ENCODE measurements around the gene ARFGAP2.
"Not testable (repeated sequence)": the region's sequence is repeated elsewhere in the genome, so short reads cannot be mapped to it uniquely, and the experiment has no call there.

The ARFGAP2 gene

GRCh38 chr11:47213950-47214565 is 37.4 kb upstream of the ARFGAP2 start:
- peak overlapping the region; percentile 89 for H3K9ac ChIP-seq (ENCODE audit: low read length)
- H3K36me3 ChIP-seq (replicated peaks; ENCODE audit: insufficient read depth, low read length): no peaks in the 10 kb centered on the region
- peak overlapping the region; percentile 90; the same call in 1 of the 2 replicates for H3K27ac ChIP-seq (ENCODE audit: low read length)

GRCh38 chr11:47212938-47213337 is 36.3 kb upstream of the ARFGAP2 start:
- Histone ChIP-seq H3K27me3 (replicated peaks; ENCODE audit: insufficient read depth, low read length) (no peaks in the 10 kb centered on the region), H3K9me2 (replicated peaks; ENCODE audit: insufficient read depth, low read length) (no peaks in the 10 kb centered on the region), H3K27ac (ENCODE audit: low read length) (no peak overlapping the region), H3K4me2 (ENCODE audit: low read depth, low read length) (no peak overlapping the region), H3K9ac (ENCODE audit: low read length) (no peak overlapping the region), H3F3A (ENCODE audit: insufficient read depth, low read length) (peaks cover 13% of the 10 kb centered on the region), H3K4me3 (ENCODE audit: low read length) (no peak overlapping the region), H3K9me3 (replicated peaks; ENCODE audit: insufficient read depth, low read length) (no peaks in the 10 kb centered on the region), H3K36me3 (replicated peaks; ENCODE audit: insufficient read depth, low read length) (no peaks in the 10 kb centered on the region), H3K4me1 (ENCODE audit: low read length) (peaks cover 9% of the 10 kb centered on the region), H3K79me2 (ENCODE audit: low read length) (peaks cover 16% of the 10 kb centered on the region), H4K20me1 (ENCODE audit: insufficient read depth, low read length) (no peaks in the 10 kb centered on the region), H2AFZ (ENCODE audit: low read length) (no peak overlapping the region)
- no peak for DNase-seq
- TF ChIP-seq EZH2 (optimal IDR thresholded peaks at IDR 0.05; ENCODE audit: low read depth, low read length) (no peak), EZH2phosphoT487 (IDR thresholded peaks at IDR 0.05; ENCODE audit: low read length) (no peak)
- TF ChIP-seq, protein P1, sequence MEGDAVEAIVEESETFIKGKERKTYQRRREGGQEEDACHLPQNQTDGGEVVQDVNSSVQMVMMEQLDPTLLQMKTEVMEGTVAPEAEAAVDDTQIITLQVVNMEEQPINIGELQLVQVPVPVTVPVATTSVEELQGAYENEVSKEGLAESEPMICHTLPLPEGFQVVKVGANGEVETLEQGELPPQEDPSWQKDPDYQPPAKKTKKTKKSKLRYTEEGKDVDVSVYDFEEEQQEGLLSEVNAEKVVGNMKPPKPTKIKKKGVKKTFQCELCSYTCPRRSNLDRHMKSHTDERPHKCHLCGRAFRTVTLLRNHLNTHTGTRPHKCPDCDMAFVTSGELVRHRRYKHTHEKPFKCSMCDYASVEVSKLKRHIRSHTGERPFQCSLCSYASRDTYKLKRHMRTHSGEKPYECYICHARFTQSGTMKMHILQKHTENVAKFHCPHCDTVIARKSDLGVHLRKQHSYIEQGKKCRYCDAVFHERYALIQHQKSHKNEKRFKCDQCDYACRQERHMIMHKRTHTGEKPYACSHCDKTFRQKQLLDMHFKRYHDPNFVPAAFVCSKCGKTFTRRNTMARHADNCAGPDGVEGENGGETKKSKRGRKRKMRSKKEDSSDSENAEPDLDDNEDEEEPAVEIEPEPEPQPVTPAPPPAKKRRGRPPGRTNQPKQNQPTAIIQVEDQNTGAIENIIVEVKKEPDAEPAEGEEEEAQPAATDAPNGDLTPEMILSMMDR (IDR thresholded peaks at IDR 0.05; ENCODE audit: low read length): no peak

More at GRCh38 chr11:47213950-47214565, 37.4 kb upstream of the ARFGAP2 start:
- Histone ChIP-seq H3K4me3 (ENCODE audit: low read length) (peak overlapping the region; percentile 77), H3K4me2 (ENCODE audit: low read depth, low read length) (peak overlapping the region; percentile 71; the same call in 1 of the 2 replicates), H3K4me1 (ENCODE audit: low read length) (peaks cover 9% of the 10 kb centered on the region), H3K27me3 (replicated peaks; ENCODE audit: insufficient read depth, low read length) (no peaks in the 10 kb centered on the region), H3K9me2 (replicated peaks; ENCODE audit: insufficient read depth, low read length) (no peaks in the 10 kb centered on the region), H2AFZ (ENCODE audit: low read length) (peak overlapping the region; percentile 85), H3F3A (ENCODE audit: insufficient read depth, low read length) (peaks cover 13% of the 10 kb centered on the region), H3K9me3 (replicated peaks; ENCODE audit: insufficient read depth, low read length) (no peaks in the 10 kb centered on the region), H4K20me1 (ENCODE audit: insufficient read depth, low read length) (no peaks in the 10 kb centered on the region), H3K79me2 (ENCODE audit: low read length) (peaks cover 16% of the 10 kb centered on the region)
- DNase-seq: peak; percentile 94
- TF ChIP-seq, protein P1 (IDR thresholded peaks at IDR 0.05; ENCODE audit: low read length): no peak
- no peak for TF ChIP-seq EZH2phosphoT487 (IDR thresholded peaks at IDR 0.05; ENCODE audit: low read length)
- no peak for TF ChIP-seq EZH2 (optimal IDR thresholded peaks at IDR 0.05; ENCODE audit: low read depth, low read length)

DNA sequence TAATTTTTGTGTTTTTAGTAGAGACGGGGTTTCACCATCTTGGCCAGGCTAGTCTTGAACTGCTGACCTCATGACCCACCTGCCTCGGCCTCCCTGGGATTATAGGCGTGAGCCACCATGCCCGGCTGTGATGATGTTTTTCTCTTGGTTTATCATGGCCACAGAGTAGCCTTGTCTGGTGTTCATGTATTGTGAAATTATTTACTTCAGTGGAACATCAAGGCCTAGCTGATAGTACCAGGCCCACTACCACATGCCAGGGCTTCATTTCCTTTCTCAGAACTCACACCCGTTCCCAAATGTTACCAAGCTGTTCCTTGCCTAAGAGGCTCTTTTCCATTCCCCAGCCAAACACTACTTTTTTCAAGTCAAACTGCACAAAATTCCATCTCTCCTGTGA is 31.9 kb upstream of the ARFGAP2 start:
- TF ChIP-seq EZH2 (optimal IDR thresholded peaks at IDR 0.05; ENCODE audit: low read depth, low read length) (no peak), EZH2phosphoT487 (IDR thresholded peaks at IDR 0.05; ENCODE audit: low read length) (no peak)
- TF ChIP-seq, protein P1 (IDR thresholded peaks at IDR 0.05; ENCODE audit: low read length): no peak
- H3K36me3 ChIP-seq (replicated peaks; ENCODE audit: insufficient read depth, low read length): no peaks in the 10 kb centered on the region
- H2AFZ ChIP-seq (ENCODE audit: low read length): no peak overlapping the region
- H3K79me2 ChIP-seq (ENCODE audit: low read length): no peaks in the 10 kb centered on the region
- no peak overlapping the region for H3K27ac ChIP-seq (ENCODE audit: low read length)
- no peak overlapping the region for H3K9ac ChIP-seq (ENCODE audit: low read length)
- no peak overlapping the region for H3K4me3 ChIP-seq (ENCODE audit: low read length)
- no peaks in the 10 kb centered on the region for H3F3A ChIP-seq (ENCODE audit: insufficient read depth, low read length)
- no peaks in the 10 kb centered on the region for H4K20me1 ChIP-seq (ENCODE audit: insufficient read depth, low read length)
- no peaks in the 10 kb centered on the region for H3K27me3 ChIP-seq (replicated peaks; ENCODE audit: insufficient read depth, low read length)
- DNase-seq: no peak
- no peaks in the 10 kb centered on the region for H3K9me2 ChIP-seq (replicated peaks; ENCODE audit: insufficient read depth, low read length)
- H3K4me1 ChIP-seq (ENCODE audit: low read length): no peaks in the 10 kb centered on the region
- H3K4me2 ChIP-seq (ENCODE audit: low read depth, low read length): no peak overlapping the region
- no peaks in the 10 kb centered on the region for H3K9me3 ChIP-seq (replicated peaks; ENCODE audit: insufficient read depth, low read length)

GRCh38 chr11:47208008-47208552 is 31.4 kb upstream of the ARFGAP2 start:
- not testable (repeated sequence) for H3K4me1 ChIP-seq (ENCODE audit: low read length); H3K4me3 ChIP-seq (ENCODE audit: low read length); H4K20me1 ChIP-seq (ENCODE audit: insufficient read depth, low read length); H3K27me3 ChIP-seq (replicated peaks; ENCODE audit: insufficient read depth, low read length); H3K4me2 ChIP-seq (ENCODE audit: low read depth, low read length); H3K9ac ChIP-seq (ENCODE audit: low read length); H2AFZ ChIP-seq (ENCODE audit: low read length); H3K9me3 ChIP-seq (replicated peaks; ENCODE audit: insufficient read depth, low read length); H3K36me3 ChIP-seq (replicated peaks; ENCODE audit: insufficient read depth, low read length); H3F3A ChIP-seq (ENCODE audit: insufficient read depth, low read length); DNase-seq; H3K9me2 ChIP-seq (replicated peaks; ENCODE audit: insufficient read depth, low read length); H3K79me2 ChIP-seq (ENCODE audit: low read length); H3K27ac ChIP-seq (ENCODE audit: low read length)
